GM23338 (cell line): ENCODE measurements around the gene CGNL1. TPM values are rescaled to one million over a fixed set of nuclear protein-coding genes. Genes with fewer than 3 reads are reported as not detected.

Experiments used
- ATAC-seq: fragments of 200-7000 bp; cut with Tn5 transposase; 3 replicates; pipeline ENCODE4 v1.9.1; 2020
- DNase-seq: peaks from one replicate; pipeline ENCODE4 v3.0.0-alpha.2; 2015; ENCODE audit warnings: low spot score
- H2AFZ ChIP-seq: fragments of 200-600 bp; sonication (generic); 2 replicates; pipeline ENCODE4 v1.8.0; 2016; ENCODE audit warnings: antibody characterized with exemption, mild to moderate bottlenecking, moderate library complexity
- H3F3A ChIP-seq: fragments of 200-600 bp; sonication (generic); replicated peaks from 2 replicates; pipeline ENCODE4 v1.8.0; 2017; ENCODE audit warnings: antibody characterized with exemption, mixed run types, low read depth
- H3K27ac ChIP-seq: fragments of 200-600 bp; sonication (generic); 2 replicates; pipeline ENCODE4 v1.6.1; 2016; ENCODE audit warnings: low read depth
- H3K27me3 ChIP-seq: fragments of 200-600 bp; sonication (generic); 2 replicates; pipeline ENCODE4 v1.8.0; 2016; ENCODE audit warnings: mild to moderate bottlenecking, mixed run types, moderate library complexity; ENCODE audit not compliant: insufficient read depth
- H3K36me3 ChIP-seq: fragments of 200-600 bp; sonication (generic); 2 replicates; pipeline ENCODE4 v1.8.0; 2016; ENCODE audit warnings: mild to moderate bottlenecking; ENCODE audit not compliant: insufficient read depth
- H3K4me1 ChIP-seq: fragments of 200-600 bp; sonication (generic); 2 replicates; pipeline ENCODE4 v1.8.0; 2016; ENCODE audit warnings: mild to moderate bottlenecking, moderate library complexity; ENCODE audit not compliant: insufficient read depth
- H3K4me2 ChIP-seq: fragments of 200-600 bp; sonication (generic); 2 replicates; pipeline ENCODE4 v1.7.1; 2017; ENCODE audit warnings: mixed run types
- H3K4me3 ChIP-seq: fragments of 200-600 bp; sonication (generic); 2 replicates; pipeline ENCODE4 v1.6.1; 2016; ENCODE audit warnings: mixed run types
- H3K79me2 ChIP-seq: fragments of 200-600 bp; sonication (generic); replicated peaks from 2 replicates; pipeline ENCODE4 v1.8.0; 2017; ENCODE audit warnings: mild to moderate bottlenecking; ENCODE audit not compliant: insufficient read depth
- H3K9me2 ChIP-seq: fragments of 200-600 bp; sonication (generic); 2 replicates; pipeline ENCODE4 v1.8.0; 2017; ENCODE audit not compliant: insufficient read depth
- H4K20me1 ChIP-seq: fragments of 200-600 bp; sonication (generic); replicated peaks from 2 replicates; pipeline ENCODE4 v1.8.0; 2017; ENCODE audit warnings: mild to moderate bottlenecking; ENCODE audit not compliant: insufficient read depth
- H3K27ac Mint-ChIP-seq: 2 replicates; pipeline ENCODE4 v1.8.0; 2020; ENCODE audit warnings: inconsistent platforms, mild to moderate bottlenecking, moderate library complexity, mixed read lengths
- H3K27me3 Mint-ChIP-seq: 3 replicates; pipeline ENCODE4 v1.8.0; 2022; ENCODE audit warnings: low read depth, mild to moderate bottlenecking, moderate library complexity, mixed read lengths, inconsistent platforms; ENCODE audit not compliant: insufficient read depth, poor library complexity
- H3K36me3 Mint-ChIP-seq: 3 replicates; pipeline ENCODE4 v1.8.0; 2021; ENCODE audit warnings: low read depth, mild to moderate bottlenecking, inconsistent platforms, moderate library complexity, mixed read lengths
- H3K4me1 Mint-ChIP-seq: 3 replicates; pipeline ENCODE4 v1.8.0; 2020; ENCODE audit warnings: mild to moderate bottlenecking, inconsistent platforms, mixed read lengths
- H3K4me3 Mint-ChIP-seq: 3 replicates; pipeline ENCODE4 v1.8.0; 2021; ENCODE audit warnings: moderate library complexity, mild to moderate bottlenecking, inconsistent platforms, mixed read lengths
- H3K9me3 Mint-ChIP-seq: 3 replicates; pipeline ENCODE4 v1.8.0; 2020; ENCODE audit warnings: moderate library complexity, mild to moderate bottlenecking, inconsistent platforms, mixed read lengths
- EZH2 ChIP-seq: fragments of 200-600 bp; sonication (generic); IDR thresholded peaks from one replicate; pipeline ENCODE4 v1.8.0; 2017; ENCODE audit warnings: antibody characterized with exemption, mild to moderate bottlenecking, low read depth; ENCODE audit not compliant: unreplicated experiment
- EZH2phosphoT487 ChIP-seq: fragments of 200-600 bp; sonication (generic); IDR thresholded peaks from one replicate; pipeline ENCODE4 v1.8.1; 2018; ENCODE audit warnings: antibody characterized with exemption; ENCODE audit not compliant: unreplicated experiment
- JUNB ChIP-seq: IDR thresholded peaks from one replicate; pipeline ENCODE4 v1.6.1; 2016; ENCODE audit warnings: antibody characterized with exemption; ENCODE audit not compliant: unreplicated experiment
- NANOG ChIP-seq: IDR thresholded peaks from 2 replicates; pipeline ENCODE4 v1.6.1; 2016; ENCODE audit warnings: antibody characterized with exemption, borderline replicate concordance
- POLR2AphosphoS5 ChIP-seq: IDR thresholded peaks from 2 replicates; pipeline ENCODE4 v1.6.1; 2016; ENCODE audit warnings: antibody characterized with exemption, low read depth
- STAT1 ChIP-seq: IDR thresholded peaks from one replicate; pipeline ENCODE4 v1.6.1; 2016; ENCODE audit warnings: antibody characterized with exemption; ENCODE audit not compliant: unreplicated experiment
- ZNF331 ChIP-seq: fragments of 250-450 bp; sonication (Bioruptor Pico); IDR thresholded peaks from 2 replicates; pipeline ENCODE4 v1.5.0; 2020; ENCODE audit warnings: low read depth, mild to moderate bottlenecking, moderate library complexity
- polyA plus RNA-seq: library from polyadenylated mRNA; unstranded; fragments of >200 nt; fragmentation: Nextera tagmentation; extraction: Ambion mirVana; gene quantifications from 2 replicates; pipeline ENCODE4 v1.2.1, GENCODE V29; 2016
- total RNA-seq: library from RNA; depleted of rRNA; stranded (reverse); fragments of >200 nt; shearing (Covaris generic); gene quantifications from 2 replicates; pipeline ENCODE4 v1.2.3, GENCODE V29; 2014
- TF ChIP-seq, protein P1 (sequence below): IDR thresholded peaks from one replicate; pipeline ENCODE4 v1.6.1; 2018; ENCODE audit warnings: antibody characterized with exemption; ENCODE audit not compliant: unreplicated experiment
- TF ChIP-seq, protein P2 (sequence below): fragments of 250-450 bp; sonication (Bioruptor Pico); IDR thresholded peaks from 2 replicates; pipeline ENCODE4 v1.5.0; 2020; ENCODE audit warnings: mild to moderate bottlenecking, moderate library complexity
- TF ChIP-seq, protein P3 (sequence below), 2 experiments: fragments of 200-600 bp in 1 of 2; sonication (generic) in 1 of 2; conservative IDR thresholded peaks; 2 replicates each; pipeline versions ENCODE4 v1.5.1 to v1.6.1; 2016 to 2017; ENCODE audit warnings: antibody characterized with exemption in 2 of 2, low read depth in 2 of 2, mild to moderate bottlenecking in 2 of 2, moderate library complexity in 1 of 2

The CGNL1 gene
- total and polyA plus RNA-seq, 2 experiments from 2014 or later: 20.0 to 57.8 TPM

DNA sequence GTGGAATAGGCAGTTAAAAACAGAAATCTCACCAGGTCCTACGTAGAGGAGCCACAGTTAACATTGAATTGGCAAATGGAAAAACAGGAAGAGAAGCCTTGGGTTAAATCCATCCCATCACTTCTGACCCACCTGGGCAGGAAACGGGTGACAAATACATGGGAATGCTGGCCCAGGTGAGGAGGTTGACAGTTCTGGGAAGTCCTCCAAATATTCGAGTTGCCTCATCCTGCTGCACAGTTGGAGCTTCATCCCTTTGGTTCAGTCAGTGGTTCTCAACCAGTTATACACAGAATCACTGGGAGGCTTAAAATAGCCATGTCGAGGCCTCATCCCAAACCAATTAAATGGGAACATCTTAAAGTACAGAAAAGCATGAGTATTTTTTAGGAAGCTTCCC, 220.7 kb downstream of the CGNL1 start (continued):
- TF ChIP-seq, protein P1, sequence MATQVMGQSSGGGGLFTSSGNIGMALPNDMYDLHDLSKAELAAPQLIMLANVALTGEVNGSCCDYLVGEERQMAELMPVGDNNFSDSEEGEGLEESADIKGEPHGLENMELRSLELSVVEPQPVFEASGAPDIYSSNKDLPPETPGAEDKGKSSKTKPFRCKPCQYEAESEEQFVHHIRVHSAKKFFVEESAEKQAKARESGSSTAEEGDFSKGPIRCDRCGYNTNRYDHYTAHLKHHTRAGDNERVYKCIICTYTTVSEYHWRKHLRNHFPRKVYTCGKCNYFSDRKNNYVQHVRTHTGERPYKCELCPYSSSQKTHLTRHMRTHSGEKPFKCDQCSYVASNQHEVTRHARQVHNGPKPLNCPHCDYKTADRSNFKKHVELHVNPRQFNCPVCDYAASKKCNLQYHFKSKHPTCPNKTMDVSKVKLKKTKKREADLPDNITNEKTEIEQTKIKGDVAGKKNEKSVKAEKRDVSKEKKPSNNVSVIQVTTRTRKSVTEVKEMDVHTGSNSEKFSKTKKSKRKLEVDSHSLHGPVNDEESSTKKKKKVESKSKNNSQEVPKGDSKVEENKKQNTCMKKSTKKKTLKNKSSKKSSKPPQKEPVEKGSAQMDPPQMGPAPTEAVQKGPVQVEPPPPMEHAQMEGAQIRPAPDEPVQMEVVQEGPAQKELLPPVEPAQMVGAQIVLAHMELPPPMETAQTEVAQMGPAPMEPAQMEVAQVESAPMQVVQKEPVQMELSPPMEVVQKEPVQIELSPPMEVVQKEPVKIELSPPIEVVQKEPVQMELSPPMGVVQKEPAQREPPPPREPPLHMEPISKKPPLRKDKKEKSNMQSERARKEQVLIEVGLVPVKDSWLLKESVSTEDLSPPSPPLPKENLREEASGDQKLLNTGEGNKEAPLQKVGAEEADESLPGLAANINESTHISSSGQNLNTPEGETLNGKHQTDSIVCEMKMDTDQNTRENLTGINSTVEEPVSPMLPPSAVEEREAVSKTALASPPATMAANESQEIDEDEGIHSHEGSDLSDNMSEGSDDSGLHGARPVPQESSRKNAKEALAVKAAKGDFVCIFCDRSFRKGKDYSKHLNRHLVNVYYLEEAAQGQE: no peak
- TF ChIP-seq EZH2phosphoT487: no peak
- TF ChIP-seq ZNF331 (CRISPR knock-in tag): no peak
- no peak for TF ChIP-seq STAT1

DNA sequence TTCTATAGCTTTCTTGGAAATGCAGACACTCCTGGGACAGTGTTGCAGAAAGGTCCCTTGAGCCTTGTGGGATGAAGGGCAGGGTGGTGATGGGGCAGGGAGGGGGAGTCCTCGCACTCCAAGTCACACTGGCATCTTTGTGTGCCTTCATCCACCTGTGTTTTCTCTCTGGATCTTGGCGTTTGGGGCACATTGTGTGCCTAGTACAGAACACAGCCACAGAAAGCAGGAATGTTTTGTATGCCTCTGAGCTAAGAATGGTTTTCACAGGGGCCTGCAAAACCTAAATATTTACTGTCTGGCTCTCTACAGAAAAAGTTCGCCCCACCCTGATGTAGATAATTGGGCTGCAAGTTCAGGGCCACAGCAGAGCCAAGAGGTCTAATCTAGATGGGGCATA, 221.1 kb downstream of the CGNL1 start:
- DNase-seq: no peak
- H3K4me1 ChIP-seq: peaks cover 15% of the 10 kb centered on the region
- H4K20me1 ChIP-seq: no peaks in the 10 kb centered on the region
- H3K27ac ChIP-seq: no peak overlapping the region
- ATAC-seq: no peak
- H2AFZ ChIP-seq: no peak overlapping the region
- H3K36me3 ChIP-seq: no peaks in the 10 kb centered on the region
- peaks cover 8% of the 10 kb centered on the region for H3K9me2 ChIP-seq
- H3K4me3 ChIP-seq: no peak overlapping the region
- no peaks in the 10 kb centered on the region for H3F3A ChIP-seq
- Mint-ChIP-seq H3K9me3 (no peaks in the 10 kb centered on the region), H3K4me3 (no peak overlapping the region), H3K27me3 (peaks cover 4% of the 10 kb centered on the region), H3K4me1 (peaks cover 11% of the 10 kb centered on the region), H3K36me3 (no peaks in the 10 kb centered on the region), H3K27ac (no peak overlapping the region)
- H3K79me2 ChIP-seq: no peaks in the 10 kb centered on the region
- no peak overlapping the region for H3K4me2 ChIP-seq
- peaks cover 11% of the 10 kb centered on the region for H3K27me3 ChIP-seq
- no peak for TF ChIP-seq POLR2AphosphoS5
- TF ChIP-seq, protein P1: no peak
- TF ChIP-seq JUNB: no peak
- no peak for TF ChIP-seq EZH2
- no peak for TF ChIP-seq ZNF331 (CRISPR knock-in tag)
- TF ChIP-seq, protein P2, sequence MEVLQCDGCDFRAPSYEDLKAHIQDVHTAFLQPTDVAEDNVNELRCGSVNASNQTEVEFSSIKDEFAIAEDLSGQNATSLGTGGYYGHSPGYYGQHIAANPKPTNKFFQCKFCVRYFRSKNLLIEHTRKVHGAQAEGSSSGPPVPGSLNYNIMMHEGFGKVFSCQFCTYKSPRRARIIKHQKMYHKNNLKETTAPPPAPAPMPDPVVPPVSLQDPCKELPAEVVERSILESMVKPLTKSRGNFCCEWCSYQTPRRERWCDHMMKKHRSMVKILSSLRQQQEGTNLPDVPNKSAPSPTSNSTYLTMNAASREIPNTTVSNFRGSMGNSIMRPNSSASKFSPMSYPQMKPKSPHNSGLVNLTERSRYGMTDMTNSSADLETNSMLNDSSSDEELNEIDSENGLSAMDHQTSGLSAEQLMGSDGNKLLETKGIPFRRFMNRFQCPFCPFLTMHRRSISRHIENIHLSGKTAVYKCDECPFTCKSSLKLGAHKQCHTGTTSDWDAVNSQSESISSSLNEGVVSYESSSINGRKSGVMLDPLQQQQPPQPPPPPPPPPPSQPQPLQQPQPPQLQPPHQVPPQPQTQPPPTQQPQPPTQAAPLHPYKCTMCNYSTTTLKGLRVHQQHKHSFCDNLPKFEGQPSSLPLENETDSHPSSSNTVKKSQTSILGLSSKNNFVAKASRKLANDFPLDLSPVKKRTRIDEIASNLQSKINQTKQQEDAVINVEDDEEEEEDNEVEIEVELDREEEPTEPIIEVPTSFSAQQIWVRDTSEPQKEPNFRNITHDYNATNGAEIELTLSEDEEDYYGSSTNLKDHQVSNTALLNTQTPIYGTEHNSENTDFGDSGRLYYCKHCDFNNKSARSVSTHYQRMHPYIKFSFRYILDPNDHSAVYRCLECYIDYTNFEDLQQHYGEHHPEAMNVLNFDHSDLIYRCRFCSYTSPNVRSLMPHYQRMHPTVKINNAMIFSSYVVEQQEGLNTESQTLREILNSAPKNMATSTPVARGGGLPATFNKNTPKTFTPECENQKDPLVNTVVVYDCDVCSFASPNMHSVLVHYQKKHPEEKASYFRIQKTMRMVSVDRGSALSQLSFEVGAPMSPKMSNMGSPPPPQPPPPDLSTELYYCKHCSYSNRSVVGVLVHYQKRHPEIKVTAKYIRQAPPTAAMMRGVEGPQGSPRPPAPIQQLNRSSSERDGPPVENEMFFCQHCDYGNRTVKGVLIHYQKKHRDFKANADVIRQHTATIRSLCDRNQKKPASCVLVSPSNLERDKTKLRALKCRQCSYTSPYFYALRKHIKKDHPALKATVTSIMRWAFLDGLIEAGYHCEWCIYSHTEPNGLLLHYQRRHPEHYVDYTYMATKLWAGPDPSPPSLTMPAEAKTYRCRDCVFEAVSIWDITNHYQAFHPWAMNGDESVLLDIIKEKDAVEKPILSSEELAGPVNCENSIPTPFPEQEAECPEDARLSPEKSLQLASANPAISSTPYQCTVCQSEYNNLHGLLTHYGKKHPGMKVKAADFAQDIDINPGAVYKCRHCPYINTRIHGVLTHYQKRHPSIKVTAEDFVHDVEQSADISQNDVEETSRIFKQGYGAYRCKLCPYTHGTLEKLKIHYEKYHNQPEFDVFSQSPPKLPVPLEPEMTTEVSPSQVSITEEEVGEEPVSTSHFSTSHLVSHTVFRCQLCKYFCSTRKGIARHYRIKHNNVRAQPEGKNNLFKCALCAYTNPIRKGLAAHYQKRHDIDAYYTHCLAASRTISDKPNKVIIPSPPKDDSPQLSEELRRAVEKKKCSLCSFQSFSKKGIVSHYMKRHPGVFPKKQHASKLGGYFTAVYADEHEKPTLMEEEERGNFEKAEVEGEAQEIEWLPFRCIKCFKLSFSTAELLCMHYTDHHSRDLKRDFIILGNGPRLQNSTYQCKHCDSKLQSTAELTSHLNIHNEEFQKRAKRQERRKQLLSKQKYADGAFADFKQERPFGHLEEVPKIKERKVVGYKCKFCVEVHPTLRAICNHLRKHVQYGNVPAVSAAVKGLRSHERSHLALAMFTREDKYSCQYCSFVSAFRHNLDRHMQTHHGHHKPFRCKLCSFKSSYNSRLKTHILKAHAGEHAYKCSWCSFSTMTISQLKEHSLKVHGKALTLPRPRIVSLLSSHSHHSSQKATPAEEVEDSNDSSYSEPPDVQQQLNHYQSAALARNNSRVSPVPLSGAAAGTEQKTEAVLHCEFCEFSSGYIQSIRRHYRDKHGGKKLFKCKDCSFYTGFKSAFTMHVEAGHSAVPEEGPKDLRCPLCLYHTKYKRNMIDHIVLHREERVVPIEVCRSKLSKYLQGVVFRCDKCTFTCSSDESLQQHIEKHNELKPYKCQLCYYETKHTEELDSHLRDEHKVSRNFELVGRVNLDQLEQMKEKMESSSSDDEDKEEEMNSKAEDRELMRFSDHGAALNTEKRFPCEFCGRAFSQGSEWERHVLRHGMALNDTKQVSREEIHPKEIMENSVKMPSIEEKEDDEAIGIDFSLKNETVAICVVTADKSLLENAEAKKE (CRISPR knock-in tag): no peak
- TF ChIP-seq STAT1: no peak
- TF ChIP-seq, protein P3, sequence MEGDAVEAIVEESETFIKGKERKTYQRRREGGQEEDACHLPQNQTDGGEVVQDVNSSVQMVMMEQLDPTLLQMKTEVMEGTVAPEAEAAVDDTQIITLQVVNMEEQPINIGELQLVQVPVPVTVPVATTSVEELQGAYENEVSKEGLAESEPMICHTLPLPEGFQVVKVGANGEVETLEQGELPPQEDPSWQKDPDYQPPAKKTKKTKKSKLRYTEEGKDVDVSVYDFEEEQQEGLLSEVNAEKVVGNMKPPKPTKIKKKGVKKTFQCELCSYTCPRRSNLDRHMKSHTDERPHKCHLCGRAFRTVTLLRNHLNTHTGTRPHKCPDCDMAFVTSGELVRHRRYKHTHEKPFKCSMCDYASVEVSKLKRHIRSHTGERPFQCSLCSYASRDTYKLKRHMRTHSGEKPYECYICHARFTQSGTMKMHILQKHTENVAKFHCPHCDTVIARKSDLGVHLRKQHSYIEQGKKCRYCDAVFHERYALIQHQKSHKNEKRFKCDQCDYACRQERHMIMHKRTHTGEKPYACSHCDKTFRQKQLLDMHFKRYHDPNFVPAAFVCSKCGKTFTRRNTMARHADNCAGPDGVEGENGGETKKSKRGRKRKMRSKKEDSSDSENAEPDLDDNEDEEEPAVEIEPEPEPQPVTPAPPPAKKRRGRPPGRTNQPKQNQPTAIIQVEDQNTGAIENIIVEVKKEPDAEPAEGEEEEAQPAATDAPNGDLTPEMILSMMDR (conservative IDR thresholded peaks at IDR 0.05; ENCODE audit: low read depth in 2 of 2): no peak
- TF ChIP-seq NANOG: no peak
